GM12878 (cell line): ENCODE measurements around the gene GDA. TPM values are rescaled to one million over a fixed set of nuclear protein-coding genes. Genes with fewer than 3 reads are reported as not detected.

Source experiments
- ATAC-seq: fragments of 200-7000 bp; cut with Tn5 transposase; 3 replicates; pipeline ENCODE4 v1.9.1; 2020; ENCODE audit warnings: mild to moderate bottlenecking, moderate library complexity
- BruUV-seq: library from RNA; stranded (reverse); fragments of 400-500 nt; replicated peaks from 2 replicates; lab custom pipeline; 2021; lab: Mats Ljungman, UMichigan
- CTCF ChIA-PET: fragments of 300-600 bp; sonication (Branson Sonifier 250); formaldehyde crosslinking; extraction: SDS; loops from one replicate; lab custom pipeline; 2021; ENCODE audit warnings: inconsistent platforms; lab: Yijun Ruan, JAX
- POLR2A ChIA-PET: fragments of 350-600 bp; formaldehyde crosslinking; extraction: SDS; loops from one replicate; lab custom pipeline; 2021; ENCODE audit warnings: inconsistent platforms; lab: Charles Lee
- RAD21 ChIA-PET: fragments of 300-600 bp; sonication (Branson Sonifier 250); formaldehyde crosslinking; loops from one replicate; lab custom pipeline; 2023; ENCODE audit warnings: antibody characterized with exemption; ENCODE audit not compliant: unreplicated experiment; lab: Charles Lee
- SMC1A ChIA-PET: fragments of 300-600 bp; sonication (Branson Sonifier 250); formaldehyde crosslinking; loops from one replicate; lab custom pipeline; 2023; ENCODE audit not compliant: unreplicated experiment, uncharacterized antibody; lab: Charles Lee
- DNase-seq: peaks from one replicate; pipeline ENCODE4 v3.0.0-alpha.2; 2011; ENCODE audit warnings: low read depth, low spot score
- FAIRE-seq: peaks from 3 replicates; lab custom pipeline; 2011; peaks lifted over from hg19 to GRCh38; lab: Jason Lieb, UNC
- H2AFZ ChIP-seq: 2 replicates; pipeline ENCODE4 v1.6.0; 2011; ENCODE audit warnings: low read depth, low read length, control low read depth; ENCODE audit not compliant: control insufficient read depth
- H3K27ac ChIP-seq: 2 replicates; pipeline ENCODE4 v1.5.1; 2011; ENCODE audit warnings: control low read depth; ENCODE audit not compliant: control insufficient read depth, insufficient read depth
- H3K27me3 ChIP-seq, 2 experiments: replicated peaks in 1 of 2; 2 replicates each; pipeline versions ENCODE4 v1.6.0 to v1.6.1; 2011; ENCODE audit warnings: low read length in 1 of 2; ENCODE audit not compliant: control insufficient read depth in 2 of 2, insufficient read depth in 2 of 2
- H3K36me3 ChIP-seq, 2 experiments: 2 replicates each; pipeline ENCODE4 v1.5.1; 2011; ENCODE audit warnings: low read length in 1 of 2; ENCODE audit not compliant: control insufficient read depth in 2 of 2, insufficient read depth in 2 of 2
- H3K4me1 ChIP-seq: 2 replicates; pipeline ENCODE4 v1.6.1; 2011; ENCODE audit warnings: mild to moderate bottlenecking, low read length, moderate library complexity, mixed read lengths; ENCODE audit not compliant: control insufficient read depth, insufficient read depth
- H3K4me2 ChIP-seq: 2 replicates; pipeline ENCODE4 v1.6.0; 2011; ENCODE audit warnings: control low read depth; ENCODE audit not compliant: control insufficient read depth, insufficient read depth
- H3K4me3 ChIP-seq: fragments of 200-600 bp; sonication (generic); 2 replicates; pipeline ENCODE4 v1.5.1; 2016
- H3K79me2 ChIP-seq: 2 replicates; pipeline ENCODE4 v1.6.0; 2011; ENCODE audit warnings: low read length; ENCODE audit not compliant: control insufficient read depth, insufficient read depth
- H3K9ac ChIP-seq: 2 replicates; pipeline ENCODE4 v1.8.0; 2011; ENCODE audit warnings: low read length, control low read depth, mixed read lengths; ENCODE audit not compliant: control insufficient read depth, insufficient read depth
- H3K9me3 ChIP-seq: replicated peaks from 3 replicates; pipeline ENCODE4 v1.5.1; 2011; ENCODE audit warnings: mild to moderate bottlenecking, low read length; ENCODE audit not compliant: control insufficient read depth, insufficient read depth
- H4K20me1 ChIP-seq: 2 replicates; pipeline ENCODE4 v1.6.0; 2011; ENCODE audit not compliant: control insufficient read depth, insufficient read depth
- ASH2L ChIP-seq: fragments of 300-600, 200-600 bp; sonication (generic); IDR thresholded peaks from 2 replicates; pipeline ENCODE4 v1.6.1; 2017; ENCODE audit warnings: low read depth, mild to moderate bottlenecking, borderline replicate concordance
- BCL3 ChIP-seq: IDR thresholded peaks from 2 replicates; pipeline ENCODE4 v1.6.1; 2011; ENCODE audit warnings: borderline replicate concordance, low read depth, mild to moderate bottlenecking, moderate library complexity, low read length; ENCODE audit not compliant: insufficient read depth, poor library complexity, severe bottlenecking
- CHD4 ChIP-seq: fragments of 200-600 bp; sonication (generic); IDR thresholded peaks from 2 replicates; pipeline ENCODE4 v1.6.1; 2016; ENCODE audit warnings: mild to moderate bottlenecking
- CREB1 ChIP-seq: IDR thresholded peaks from 2 replicates; pipeline ENCODE4 v1.6.1; 2012; ENCODE audit warnings: low read depth, mild to moderate bottlenecking, inconsistent platforms
- CREM ChIP-seq: IDR thresholded peaks from 2 replicates; pipeline ENCODE4 v1.6.1; 2014; ENCODE audit warnings: antibody characterized with exemption, low read depth
- MEF2B ChIP-seq: fragments of 450-650 bp; IDR thresholded peaks from 2 replicates; pipeline ENCODE4 v1.6.1; 2018; ENCODE audit warnings: mild to moderate bottlenecking, moderate library complexity; ENCODE audit not compliant: partially characterized antibody, poor library complexity, severe bottlenecking
- NKRF ChIP-seq: fragments of 450-650 bp; conservative IDR thresholded peaks from 2 replicates; pipeline ENCODE4 v1.6.1; 2017; ENCODE audit warnings: mild to moderate bottlenecking, moderate library complexity
- PAX5 ChIP-seq: IDR thresholded peaks from 2 replicates; pipeline ENCODE4 v1.6.1; 2011; ENCODE audit warnings: low read depth, low read length, borderline replicate concordance
- POLR2AphosphoS2 ChIP-seq: IDR thresholded peaks from 2 replicates; pipeline ENCODE4 v1.6.1; 2011; ENCODE audit warnings: low read depth, mild to moderate bottlenecking, low read length, improper control_type of control experiment, moderate library complexity
- RUNX3 ChIP-seq: IDR thresholded peaks from 2 replicates; pipeline ENCODE4 v1.6.1; 2012; ENCODE audit warnings: low read length, inconsistent platforms
- SMAD5 ChIP-seq: IDR thresholded peaks from 2 replicates; pipeline ENCODE4 v1.6.1; 2016; ENCODE audit warnings: antibody characterized with exemption, low read depth
- ZBTB4 ChIP-seq: fragments of 450-650 bp; formaldehyde crosslinking; IDR thresholded peaks from 2 replicates; pipeline ENCODE4 v1.4.0; 2022; ENCODE audit warnings: mild to moderate bottlenecking, moderate library complexity
- ZNF217 ChIP-seq: fragments of 450-650 bp; IDR thresholded peaks from 2 replicates; pipeline ENCODE4 v1.6.1; 2017; ENCODE audit warnings: antibody characterized with exemption, mild to moderate bottlenecking
- in situ Hi-C: fragments of 300-500 bp; cut with MboI; formaldehyde crosslinking; loops from 9 replicates; pipeline ENCODE4 v1.14.3; 2018; ENCODE audit warnings: mixed read lengths
- intact Hi-C: fragments of 100-400 bp; cut with micrococcal nuclease; formaldehyde crosslinking; loops from one replicate; pipeline ENCODE4 v1.14.2; 2022; ENCODE audit not compliant: unreplicated experiment
- polyA plus RNA-seq, 11 experiments: library from polyadenylated mRNA; depleted of rRNA in 4 of 11; unstranded in 6 of 11; stranded (reverse) in 5 of 11; fragments of >200 nt; fragmentation: Nextera tagmentation in 4 of 11; fragmentation: Illumina TruSeq in 1 of 11; extraction: Ambion mirVana in 4 of 11; extraction: Trizol in 1 of 11; gene quantifications; 1 replicate in 1 of 11; 2 replicates in 10 of 11; pipeline versions ENCODE4 v1.2.1 to v1.2.3, GENCODE V29; 2011 to 2016; ENCODE audit warnings: inconsistent platforms in 2 of 11, missing spikeins in 2 of 11, low read depth in 1 of 11
- total RNA-seq, 4 experiments: library from RNA; depleted of rRNA in 3 of 4; stranded (reverse); fragments of >200 nt in 3 of 4; fragmentation: Illumina TruSeq in 1 of 4; extraction: Trizol in 1 of 4; gene quantifications; 2 replicates each; pipeline versions ENCODE4 v1.2.1 to v1.2.3, GENCODE V29; 2013 to 2021

GDA gene
- total and polyA plus RNA-seq, 10 of the 15 experiments (the other 5 are each of a cell fraction or from before 2014, with no cell fraction given) = 0.19 to 17.9 (median 0.48) TPM; not detected in 2

GRCh38 chr9:72129271-72130156, 19.7 kb upstream of the GDA start (continued):
- TF ChIP-seq BCL3 (no peak), ZBTB4 (no peak), SMAD5 (no peak), POLR2AphosphoS2 (no peak), PAX5 (no peak), CREB1 (no peak)
- TF ChIP-seq, all 136 proteins: peak for 0

GRCh38 chr9:72130321-72130720, 18.9 kb upstream of the GDA start:
- Histone ChIP-seq H3K4me1 (no peaks in the 10 kb centered on the region), H3K9ac (no peak overlapping the region), H3K9me3 (no peaks in the 10 kb centered on the region), H2AFZ (no peak overlapping the region), H3K4me2 (no peak overlapping the region), H3K27ac (no peak overlapping the region), H3K27me3 (no peaks in the 10 kb centered on the region), H4K20me1 (no peaks in the 10 kb centered on the region), H3K36me3 (no peaks in the 10 kb centered on the region), H3K79me2 (no peaks in the 10 kb centered on the region), H3K4me3 (no peak overlapping the region)
- ATAC-seq = no peak
- FAIRE-seq = no peak
- ChIA-PET RAD21 (interaction anchor here (1.0 kb wide), 1 partner anchor 13 kb away, joined by 3 read pairs; no protein-coding TSS in a partner anchor), POLR2A (no interaction called here), SMC1A (interaction anchor here (1.3 kb wide), 1 partner anchor 91 kb away, joined by 3 read pairs; no protein-coding TSS in a partner anchor), CTCF (no interaction called here)
- in situ Hi-C loops = no loop called here
- intact Hi-C loops = no loop called here
- no TSS peak for BruUV-seq
- no peak for DNase-seq
- TF ChIP-seq ASH2L (no peak), ZNF217 (no peak), MEF2B (no peak), RUNX3 (no peak), NKRF (no peak), CHD4 (no peak), CREM (no peak)
